ENCODE measurements around the gene PLD5. TPM values are rescaled to one million over a fixed set of nuclear protein-coding genes. Genes with fewer than 3 reads are reported as not detected.

The PLD5 gene
- polyA plus RNA-seq, 1 of the 3 experiments (the other 2 are of a cell fraction): 0.08 TPM

DNA sequence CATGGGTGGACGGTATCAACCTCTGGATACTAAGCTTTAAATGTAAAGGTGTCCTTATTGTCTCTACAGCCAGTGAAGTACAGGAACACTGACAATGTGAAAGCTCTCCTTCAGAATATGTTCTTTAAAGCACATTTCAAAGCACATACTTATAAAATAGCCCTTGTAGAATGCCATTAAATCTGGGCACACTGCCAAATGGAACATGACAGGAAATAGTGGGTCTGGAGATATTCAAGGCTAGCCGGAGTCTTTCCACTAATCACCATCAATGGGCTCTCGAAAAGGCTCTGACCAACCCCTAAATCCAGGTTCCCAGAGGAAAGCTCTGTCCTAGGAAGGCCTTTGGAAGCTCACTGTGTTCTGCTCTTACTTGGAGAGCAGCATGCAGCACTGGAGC lies 46.6 kb downstream of the PLD5 start:
- Histone ChIP-seq H3K4me2 (no peak overlapping the region), H3K27ac (ENCODE audit: low read depth in 2 of 2, low read length in 1 of 2) (peak overlapping the region in 1 of 2 experiments; percentile 93; a peak in 2 of 4 replicates), H3K9ac (no peak overlapping the region), H3K4me1 (ENCODE audit: control insufficient read depth in 1 of 2, insufficient read depth in 2 of 2, low read depth in 1 of 2, low read length in 1 of 2) (peaks cover 0 to 10% of the 10 kb centered on the region in 2 experiments; a peak in 2 of 4 replicates), H3K4me3 (ENCODE audit: low read depth in 2 of 2, low read length in 1 of 2) (no peak overlapping the region), H3K79me2 (ENCODE audit: insufficient read depth) (no peaks in the 10 kb centered on the region), H2AFZ (ENCODE audit: low read depth) (no peak overlapping the region), H3K9me2 (no peaks in the 10 kb centered on the region), H3K27me3 (ENCODE audit: insufficient read depth) (no peaks in the 10 kb centered on the region), H3F3A (replicated peaks; ENCODE audit: insufficient read depth) (no peaks in the 10 kb centered on the region), H4K20me1 (ENCODE audit: insufficient read depth) (no peaks in the 10 kb centered on the region), H3K36me3 (replicated peaks in 1 of 2; ENCODE audit: control insufficient read depth in 1 of 2, insufficient read depth in 2 of 2, low read length in 1 of 2) (no peaks in the 10 kb centered on the region), H3K9me3 (no peaks in the 10 kb centered on the region)
- ChIA-PET POLR2A (no interaction called here), CTCF (interaction anchor here (0.6 to 1.8 kb wide), 4 partner anchors 10 to 27 kb away, joined by 3 to 11 read pairs (median 5); no protein-coding TSS in a partner anchor)
- DNase-seq: peak; percentile 73
- WGBS (ENCODE audit: low lambda C conversion rate): 0% methylated on average over 3 of the region's 3 CpGs
- TF ChIP-seq RAD21 (IDR thresholded peaks at IDR 0.05; ENCODE audit: low read length): no peak
- 0 out of 2 replicates have a peak, but pooled peaks have one; percentile 57 for TF ChIP-seq RCOR1 (IDR thresholded peaks at IDR 0.05; ENCODE audit: low read length)
- TF ChIP-seq CHD2 (IDR thresholded peaks at IDR 0.05; ENCODE audit: low read length, partially characterized antibody): peak; percentile 61
- TF ChIP-seq, protein P1, sequence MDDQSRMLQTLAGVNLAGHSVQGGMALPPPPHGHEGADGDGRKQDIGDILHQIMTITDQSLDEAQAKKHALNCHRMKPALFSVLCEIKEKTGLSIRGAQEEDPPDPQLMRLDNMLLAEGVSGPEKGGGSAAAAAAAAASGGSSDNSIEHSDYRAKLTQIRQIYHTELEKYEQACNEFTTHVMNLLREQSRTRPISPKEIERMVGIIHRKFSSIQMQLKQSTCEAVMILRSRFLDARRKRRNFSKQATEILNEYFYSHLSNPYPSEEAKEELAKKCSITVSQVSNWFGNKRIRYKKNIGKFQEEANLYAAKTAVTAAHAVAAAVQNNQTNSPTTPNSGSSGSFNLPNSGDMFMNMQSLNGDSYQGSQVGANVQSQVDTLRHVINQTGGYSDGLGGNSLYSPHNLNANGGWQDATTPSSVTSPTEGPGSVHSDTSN (IDR thresholded peaks at IDR 0.05): no peak
- peak in 1 of 2 experiments; percentile 51; a peak in 1 of 4 replicates for TF ChIP-seq EP300 (IDR thresholded peaks at IDR 0.05; ENCODE audit: borderline replicate concordance in 1 of 2, low read depth in 1 of 2, low read length in 1 of 2)
- no peak for TF ChIP-seq JUND (IDR thresholded peaks at IDR 0.05)

DNA sequence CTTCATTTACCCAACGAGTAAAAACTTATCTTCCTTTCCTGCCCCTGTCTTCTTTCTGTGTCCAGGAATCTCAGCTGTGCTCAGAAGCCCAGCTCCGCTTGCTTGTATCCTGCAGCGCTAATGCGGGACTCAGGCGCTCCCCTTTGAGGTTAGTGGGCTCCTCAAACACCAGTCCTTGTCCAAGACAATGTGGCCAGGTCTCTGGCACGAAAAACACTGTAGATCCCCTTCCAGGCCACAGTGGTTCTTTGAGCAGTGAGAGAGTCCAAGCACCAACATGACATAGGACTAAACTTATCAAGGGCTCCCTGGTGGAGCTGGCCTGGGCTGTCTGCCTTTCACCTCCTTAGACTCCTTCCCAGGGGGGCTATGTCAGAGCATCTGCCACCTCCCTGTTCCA lies 53.7 kb downstream of the PLD5 start:
- no peaks in the 10 kb centered on the region for H3K9me2 ChIP-seq
- H3K36me3 ChIP-seq (replicated peaks in 1 of 2; ENCODE audit: control insufficient read depth in 1 of 2, insufficient read depth in 2 of 2, low read length in 1 of 2): no peaks in the 10 kb centered on the region
- peaks cover 0 to 3% of the 10 kb centered on the region in 2 experiments; a peak in 1 of 4 replicates for H3K4me1 ChIP-seq (ENCODE audit: control insufficient read depth in 1 of 2, insufficient read depth in 2 of 2, low read depth in 1 of 2, low read length in 1 of 2)
- H3K27me3 ChIP-seq (ENCODE audit: insufficient read depth): no peaks in the 10 kb centered on the region
- H4K20me1 ChIP-seq (ENCODE audit: insufficient read depth): no peaks in the 10 kb centered on the region
- no peak for DNase-seq
- H3K9ac ChIP-seq: no peak overlapping the region
- no peak for TF ChIP-seq NFIC (IDR thresholded peaks at IDR 0.05; ENCODE audit: borderline replicate concordance)
- TF ChIP-seq SIN3A (IDR thresholded peaks at IDR 0.05; ENCODE audit: borderline replicate concordance, low read depth, low read length): no peak
- TF ChIP-seq NRF1 (IDR thresholded peaks at IDR 0.05; ENCODE audit: low read depth, low read length): no peak
- no peak for TF ChIP-seq CHD2 (IDR thresholded peaks at IDR 0.05; ENCODE audit: low read length, partially characterized antibody)
- TF ChIP-seq TEAD4 (IDR thresholded peaks at IDR 0.05; ENCODE audit: borderline replicate concordance, insufficient read depth): no peak
- TF ChIP-seq JUND (IDR thresholded peaks at IDR 0.05): no peak
- WGBS (ENCODE audit: low lambda C conversion rate): 47% methylated on average over 6 of the region's 6 CpGs
- ChIA-PET CTCF (no interaction called here), POLR2A (no interaction called here)
- H3K79me2 ChIP-seq (ENCODE audit: insufficient read depth): no peaks in the 10 kb centered on the region
- no peak overlapping the region for H2AFZ ChIP-seq (ENCODE audit: low read depth)
- no peak overlapping the region for H3K4me3 ChIP-seq (ENCODE audit: low read depth in 2 of 2, low read length in 1 of 2)
- no peaks in the 10 kb centered on the region for H3F3A ChIP-seq (replicated peaks; ENCODE audit: insufficient read depth)
- no peak overlapping the region for H3K27ac ChIP-seq (ENCODE audit: low read depth in 2 of 2, low read length in 1 of 2)
- H3K4me2 ChIP-seq: no peak overlapping the region
- H3K9me3 ChIP-seq: no peaks in the 10 kb centered on the region

DNA sequence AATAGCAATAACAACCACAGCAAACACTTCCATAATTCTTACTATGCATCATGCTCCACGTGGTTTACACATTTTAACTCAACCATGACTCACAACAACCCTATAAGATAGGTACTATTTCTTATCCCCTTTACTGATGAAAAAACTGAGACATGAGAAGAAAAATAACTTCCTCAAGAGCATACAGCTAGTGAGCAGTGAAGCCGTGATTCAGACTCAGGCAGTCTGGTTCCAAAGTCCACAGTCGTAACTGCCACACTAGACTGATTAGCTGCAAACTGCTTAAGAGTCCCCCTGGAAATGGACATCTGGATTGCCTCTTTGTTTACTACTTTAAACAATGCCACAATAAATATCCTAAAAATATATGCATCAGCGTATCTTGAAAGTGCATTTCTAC lies 55.7 kb downstream of the PLD5 start:
- CTCF ChIA-PET: interaction anchor here (0.7 to 1.7 kb wide), 11 partner anchors 9 to 518 kb away, joined by 3 to 11 read pairs (median 3); partner anchors contain the start of gene PLD5
- 27% methylated on average over 4 of the region's 4 CpGs for WGBS (ENCODE audit: low lambda C conversion rate)
- POLR2A ChIA-PET: no interaction called here

More for the DNA sequence above, 55.7 kb downstream of the PLD5 start:
- no peaks in the 10 kb centered on the region for H3K27me3 ChIP-seq (ENCODE audit: insufficient read depth)
- no peak overlapping the region for H3K27ac ChIP-seq (ENCODE audit: low read depth in 2 of 2, low read length in 1 of 2)
- H3K4me3 ChIP-seq (ENCODE audit: low read depth in 2 of 2, low read length in 1 of 2): no peak overlapping the region
- TF ChIP-seq MEF2A (IDR thresholded peaks at IDR 0.05; ENCODE audit: borderline replicate concordance, low read depth): no peak
- TF ChIP-seq, protein P1 (IDR thresholded peaks at IDR 0.05): no peak
- TF ChIP-seq, protein P2, sequence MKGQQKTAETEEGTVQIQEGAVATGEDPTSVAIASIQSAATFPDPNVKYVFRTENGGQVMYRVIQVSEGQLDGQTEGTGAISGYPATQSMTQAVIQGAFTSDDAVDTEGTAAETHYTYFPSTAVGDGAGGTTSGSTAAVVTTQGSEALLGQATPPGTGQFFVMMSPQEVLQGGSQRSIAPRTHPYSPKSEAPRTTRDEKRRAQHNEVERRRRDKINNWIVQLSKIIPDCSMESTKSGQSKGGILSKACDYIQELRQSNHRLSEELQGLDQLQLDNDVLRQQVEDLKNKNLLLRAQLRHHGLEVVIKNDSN (IDR thresholded peaks at IDR 0.05; ENCODE audit: borderline replicate concordance, low read depth): no peak
- no peak for TF ChIP-seq EP300 (IDR thresholded peaks at IDR 0.05; ENCODE audit: borderline replicate concordance in 1 of 2, low read depth in 1 of 2, low read length in 1 of 2)
- TF ChIP-seq TAF1 (IDR thresholded peaks at IDR 0.05; ENCODE audit: borderline replicate concordance, low read depth, low read length): no peak
- no peaks in the 10 kb centered on the region for H3K9me3 ChIP-seq
- H3K9ac ChIP-seq: no peak overlapping the region
- H3K79me2 ChIP-seq (ENCODE audit: insufficient read depth): no peaks in the 10 kb centered on the region
- no peak overlapping the region for H3K4me2 ChIP-seq
- no peak overlapping the region for H2AFZ ChIP-seq (ENCODE audit: low read depth)
- no peaks in the 10 kb centered on the region for H3K36me3 ChIP-seq (replicated peaks in 1 of 2; ENCODE audit: control insufficient read depth in 1 of 2, insufficient read depth in 2 of 2, low read length in 1 of 2)
- no peaks in the 10 kb centered on the region for H3F3A ChIP-seq (replicated peaks; ENCODE audit: insufficient read depth)
- H3K4me1 ChIP-seq (ENCODE audit: control insufficient read depth in 1 of 2, insufficient read depth in 2 of 2, low read depth in 1 of 2, low read length in 1 of 2): peaks cover 0 to 3% of the 10 kb centered on the region in 2 experiments; a peak in 1 of 4 replicates
- H4K20me1 ChIP-seq (ENCODE audit: insufficient read depth): no peaks in the 10 kb centered on the region
- H3K9me2 ChIP-seq: no peaks in the 10 kb centered on the region
- DNase-seq: no peak
